ENCODE data around the gene PRDX1. TPM values are rescaled to one million over a fixed set of nuclear protein-coding genes. Genes with fewer than 3 reads are reported as not detected.

Gene PRDX1
- total and polyA plus RNA-seq, 2 of the 4 experiments (the other 2 are of a cell fraction): 612 to 883 TPM

GRCh38 chr1:45563843-45564242 is 42.2 kb upstream of the PRDX1 start:
- in situ Hi-C loops (cut with MboI; ENCODE audit: low sequenced_read_pairs) (no loop called here), dilution Hi-C loops (cut with HindIII; ENCODE audit: low sequenced_read_pairs, unreplicated experiment) (no loop called here), intact Hi-C loops (cut with micrococcal nuclease) (no loop called here)
- Histone ChIP-seq H3K4me2 (ENCODE audit: low read depth, low read length) (no peak overlapping the region), H2AK5ac (ENCODE audit: low read depth, low read length) (no peak overlapping the region), H2AFZ (replicated peaks; ENCODE audit: low read length, poor library complexity) (no peak overlapping the region), H3K27me3 (ENCODE audit: control insufficient read depth, insufficient read depth, low read length) (no peaks in the 10 kb centered on the region), H3K4me3 (ENCODE audit: insufficient read depth, low read depth, low read length) (no peak overlapping the region), H3K79me1 (ENCODE audit: low read depth in 1 of 2, low read length in 2 of 2) (peaks cover 10 to 33% of the 10 kb centered on the region in 2 experiments; a peak in 2 of 4 replicates), H2BK15ac (ENCODE audit: low read depth, low read length) (no peak overlapping the region), H3K9ac (ENCODE audit: low read depth, low read length) (no peak overlapping the region), H4K8ac (ENCODE audit: low read depth in 2 of 2, low read length in 2 of 2) (no peak overlapping the region), H2BK20ac (ENCODE audit: low read depth, low read length) (no peak overlapping the region), H2BK120ac (ENCODE audit: low read depth, low read length) (no peak overlapping the region), H3K9me3 (ENCODE audit: control insufficient read depth, insufficient read depth, low read length) (no peaks in the 10 kb centered on the region), H4K91ac (ENCODE audit: insufficient read depth, low read depth, low read length) (no peak overlapping the region), H3K18ac (ENCODE audit: low read depth, low read length) (no peak overlapping the region), H3K9me1 (ENCODE audit: insufficient read depth, low read length) (peaks cover 6% of the 10 kb centered on the region), H3K14ac (replicated peaks; ENCODE audit: low read depth, low read length) (no peak overlapping the region), H4K20me1 (ENCODE audit: insufficient read depth, low read length) (no peaks in the 10 kb centered on the region; the same call in 1 of the 2 replicates), H2BK5ac (ENCODE audit: low read depth, low read length, poor library complexity, severe bottlenecking) (no peak overlapping the region), H2AK9ac (replicated peaks; ENCODE audit: low read depth, low read length, poor library complexity) (no peak overlapping the region), H4K5ac (ENCODE audit: low read depth, low read length) (no peak overlapping the region), H3K27ac (ENCODE audit: insufficient read depth, low read length) (no peak overlapping the region), H3K36me3 (ENCODE audit: control insufficient read depth, insufficient read depth, low read length) (peaks cover 39% of the 10 kb centered on the region), H3K4me1 (ENCODE audit: control insufficient read depth, insufficient read depth, low read length) (no peaks in the 10 kb centered on the region), H3K4ac (ENCODE audit: low read depth, low read length) (no peak overlapping the region), H3K23ac (ENCODE audit: low read depth, low read length) (no peak overlapping the region), H3K56ac (ENCODE audit: extremely low read depth, insufficient read depth, low read length) (no peak overlapping the region)
- ChIA-PET CTCF (no interaction called here), POLR2A (ENCODE audit: unreplicated experiment) (interaction anchor here (0.5 kb wide), 1 partner anchor 180 kb away, joined by 7 read pairs; no protein-coding TSS in a partner anchor)
- ATAC-seq (ENCODE audit: low read depth): no peak
- BruUV-seq (replicated peaks): no TSS peak
- WGBS, 2 experiments (ENCODE audit: extremely low coverage in 2 of 2, insufficient read length in 1 of 2): no CpG with 5 or more reads among the region's 2 CpGs
- no peak for TF ChIP-seq CEBPB (IDR thresholded peaks at IDR 0.05; ENCODE audit: low read depth, low read length)
- TF ChIP-seq, protein P1, sequence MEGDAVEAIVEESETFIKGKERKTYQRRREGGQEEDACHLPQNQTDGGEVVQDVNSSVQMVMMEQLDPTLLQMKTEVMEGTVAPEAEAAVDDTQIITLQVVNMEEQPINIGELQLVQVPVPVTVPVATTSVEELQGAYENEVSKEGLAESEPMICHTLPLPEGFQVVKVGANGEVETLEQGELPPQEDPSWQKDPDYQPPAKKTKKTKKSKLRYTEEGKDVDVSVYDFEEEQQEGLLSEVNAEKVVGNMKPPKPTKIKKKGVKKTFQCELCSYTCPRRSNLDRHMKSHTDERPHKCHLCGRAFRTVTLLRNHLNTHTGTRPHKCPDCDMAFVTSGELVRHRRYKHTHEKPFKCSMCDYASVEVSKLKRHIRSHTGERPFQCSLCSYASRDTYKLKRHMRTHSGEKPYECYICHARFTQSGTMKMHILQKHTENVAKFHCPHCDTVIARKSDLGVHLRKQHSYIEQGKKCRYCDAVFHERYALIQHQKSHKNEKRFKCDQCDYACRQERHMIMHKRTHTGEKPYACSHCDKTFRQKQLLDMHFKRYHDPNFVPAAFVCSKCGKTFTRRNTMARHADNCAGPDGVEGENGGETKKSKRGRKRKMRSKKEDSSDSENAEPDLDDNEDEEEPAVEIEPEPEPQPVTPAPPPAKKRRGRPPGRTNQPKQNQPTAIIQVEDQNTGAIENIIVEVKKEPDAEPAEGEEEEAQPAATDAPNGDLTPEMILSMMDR (conservative IDR thresholded peaks at IDR 0.05; ENCODE audit: low read depth, low read length): no peak
- no peak for DNase-seq

All from IMR-90 (cell line).